ENCODE data around the gene BBIP1. TPM values are rescaled to one million over a fixed set of nuclear protein-coding genes. Genes with fewer than 3 reads are reported as not detected.

The BBIP1 gene
- total and polyA plus RNA-seq, 2 experiments from 2014 or later = 14.8 to 56.5 TPM

DNA sequence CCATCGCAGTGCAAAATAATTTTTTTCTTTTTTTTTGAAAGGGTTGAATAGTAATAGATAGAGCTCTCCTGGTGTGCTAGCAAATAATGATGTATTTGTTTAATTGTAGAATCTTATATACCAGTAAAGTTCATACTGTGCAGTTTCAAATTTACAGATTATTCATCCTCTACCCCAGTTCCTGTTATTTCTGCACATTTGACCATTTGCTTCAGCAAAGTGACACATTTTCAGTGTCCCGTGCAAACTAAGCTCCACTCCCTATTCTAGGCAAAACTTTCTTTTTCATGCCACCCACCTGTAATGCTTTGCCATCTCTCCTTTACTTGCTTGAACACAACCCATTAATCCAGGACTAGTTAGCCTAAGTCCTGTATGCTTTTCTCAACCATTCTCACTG lies 43.5 kb upstream of the BBIP1 start:
- no peak overlapping the region for H2AFZ ChIP-seq
- H3K4me1 Mint-ChIP-seq = peaks cover 4% of the 10 kb centered on the region
- H3K9me3 Mint-ChIP-seq = no peaks in the 10 kb centered on the region
- peaks cover 98% of the 10 kb centered on the region for H3K79me2 ChIP-seq (replicated peaks; ENCODE audit: insufficient read depth)
- ATAC-seq (no peak), DNase-seq (ENCODE audit: low spot score) (no peak)
- H3K36me3 ChIP-seq (ENCODE audit: insufficient read depth) = no peaks in the 10 kb centered on the region
- H3K4me3 ChIP-seq = no peak overlapping the region
- H3K27me3 ChIP-seq (ENCODE audit: insufficient read depth) = no peaks in the 10 kb centered on the region
- TF ChIP-seq, protein P1, sequence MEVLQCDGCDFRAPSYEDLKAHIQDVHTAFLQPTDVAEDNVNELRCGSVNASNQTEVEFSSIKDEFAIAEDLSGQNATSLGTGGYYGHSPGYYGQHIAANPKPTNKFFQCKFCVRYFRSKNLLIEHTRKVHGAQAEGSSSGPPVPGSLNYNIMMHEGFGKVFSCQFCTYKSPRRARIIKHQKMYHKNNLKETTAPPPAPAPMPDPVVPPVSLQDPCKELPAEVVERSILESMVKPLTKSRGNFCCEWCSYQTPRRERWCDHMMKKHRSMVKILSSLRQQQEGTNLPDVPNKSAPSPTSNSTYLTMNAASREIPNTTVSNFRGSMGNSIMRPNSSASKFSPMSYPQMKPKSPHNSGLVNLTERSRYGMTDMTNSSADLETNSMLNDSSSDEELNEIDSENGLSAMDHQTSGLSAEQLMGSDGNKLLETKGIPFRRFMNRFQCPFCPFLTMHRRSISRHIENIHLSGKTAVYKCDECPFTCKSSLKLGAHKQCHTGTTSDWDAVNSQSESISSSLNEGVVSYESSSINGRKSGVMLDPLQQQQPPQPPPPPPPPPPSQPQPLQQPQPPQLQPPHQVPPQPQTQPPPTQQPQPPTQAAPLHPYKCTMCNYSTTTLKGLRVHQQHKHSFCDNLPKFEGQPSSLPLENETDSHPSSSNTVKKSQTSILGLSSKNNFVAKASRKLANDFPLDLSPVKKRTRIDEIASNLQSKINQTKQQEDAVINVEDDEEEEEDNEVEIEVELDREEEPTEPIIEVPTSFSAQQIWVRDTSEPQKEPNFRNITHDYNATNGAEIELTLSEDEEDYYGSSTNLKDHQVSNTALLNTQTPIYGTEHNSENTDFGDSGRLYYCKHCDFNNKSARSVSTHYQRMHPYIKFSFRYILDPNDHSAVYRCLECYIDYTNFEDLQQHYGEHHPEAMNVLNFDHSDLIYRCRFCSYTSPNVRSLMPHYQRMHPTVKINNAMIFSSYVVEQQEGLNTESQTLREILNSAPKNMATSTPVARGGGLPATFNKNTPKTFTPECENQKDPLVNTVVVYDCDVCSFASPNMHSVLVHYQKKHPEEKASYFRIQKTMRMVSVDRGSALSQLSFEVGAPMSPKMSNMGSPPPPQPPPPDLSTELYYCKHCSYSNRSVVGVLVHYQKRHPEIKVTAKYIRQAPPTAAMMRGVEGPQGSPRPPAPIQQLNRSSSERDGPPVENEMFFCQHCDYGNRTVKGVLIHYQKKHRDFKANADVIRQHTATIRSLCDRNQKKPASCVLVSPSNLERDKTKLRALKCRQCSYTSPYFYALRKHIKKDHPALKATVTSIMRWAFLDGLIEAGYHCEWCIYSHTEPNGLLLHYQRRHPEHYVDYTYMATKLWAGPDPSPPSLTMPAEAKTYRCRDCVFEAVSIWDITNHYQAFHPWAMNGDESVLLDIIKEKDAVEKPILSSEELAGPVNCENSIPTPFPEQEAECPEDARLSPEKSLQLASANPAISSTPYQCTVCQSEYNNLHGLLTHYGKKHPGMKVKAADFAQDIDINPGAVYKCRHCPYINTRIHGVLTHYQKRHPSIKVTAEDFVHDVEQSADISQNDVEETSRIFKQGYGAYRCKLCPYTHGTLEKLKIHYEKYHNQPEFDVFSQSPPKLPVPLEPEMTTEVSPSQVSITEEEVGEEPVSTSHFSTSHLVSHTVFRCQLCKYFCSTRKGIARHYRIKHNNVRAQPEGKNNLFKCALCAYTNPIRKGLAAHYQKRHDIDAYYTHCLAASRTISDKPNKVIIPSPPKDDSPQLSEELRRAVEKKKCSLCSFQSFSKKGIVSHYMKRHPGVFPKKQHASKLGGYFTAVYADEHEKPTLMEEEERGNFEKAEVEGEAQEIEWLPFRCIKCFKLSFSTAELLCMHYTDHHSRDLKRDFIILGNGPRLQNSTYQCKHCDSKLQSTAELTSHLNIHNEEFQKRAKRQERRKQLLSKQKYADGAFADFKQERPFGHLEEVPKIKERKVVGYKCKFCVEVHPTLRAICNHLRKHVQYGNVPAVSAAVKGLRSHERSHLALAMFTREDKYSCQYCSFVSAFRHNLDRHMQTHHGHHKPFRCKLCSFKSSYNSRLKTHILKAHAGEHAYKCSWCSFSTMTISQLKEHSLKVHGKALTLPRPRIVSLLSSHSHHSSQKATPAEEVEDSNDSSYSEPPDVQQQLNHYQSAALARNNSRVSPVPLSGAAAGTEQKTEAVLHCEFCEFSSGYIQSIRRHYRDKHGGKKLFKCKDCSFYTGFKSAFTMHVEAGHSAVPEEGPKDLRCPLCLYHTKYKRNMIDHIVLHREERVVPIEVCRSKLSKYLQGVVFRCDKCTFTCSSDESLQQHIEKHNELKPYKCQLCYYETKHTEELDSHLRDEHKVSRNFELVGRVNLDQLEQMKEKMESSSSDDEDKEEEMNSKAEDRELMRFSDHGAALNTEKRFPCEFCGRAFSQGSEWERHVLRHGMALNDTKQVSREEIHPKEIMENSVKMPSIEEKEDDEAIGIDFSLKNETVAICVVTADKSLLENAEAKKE (CRISPR knock-in tag; IDR thresholded peaks at IDR 0.05) = no peak
- TF ChIP-seq STAT1 (IDR thresholded peaks at IDR 0.05; ENCODE audit: unreplicated experiment) (no peak), ZNF114 (CRISPR knock-in tag; IDR thresholded peaks at IDR 0.05) (no peak)
- no peak overlapping the region for H3K27ac ChIP-seq (ENCODE audit: low read depth)
- H3K9me2 ChIP-seq (ENCODE audit: insufficient read depth) = no peaks in the 10 kb centered on the region
- no peaks in the 10 kb centered on the region for H3F3A ChIP-seq (replicated peaks; ENCODE audit: low read depth)
- no peak overlapping the region for H3K4me2 ChIP-seq
- no peak overlapping the region for H3K4me3 Mint-ChIP-seq
- H3K4me1 ChIP-seq (ENCODE audit: insufficient read depth) = no peaks in the 10 kb centered on the region
- peaks cover 17% of the 10 kb centered on the region; the same call in 1 of the 2 replicates for H4K20me1 ChIP-seq (replicated peaks; ENCODE audit: insufficient read depth)
- no peaks in the 10 kb centered on the region for H3K36me3 Mint-ChIP-seq (ENCODE audit: low read depth)
- H3K27ac Mint-ChIP-seq = no peak overlapping the region
- peaks cover 2% of the 10 kb centered on the region for H3K27me3 Mint-ChIP-seq (ENCODE audit: insufficient read depth, low read depth, poor library complexity)

DNA sequence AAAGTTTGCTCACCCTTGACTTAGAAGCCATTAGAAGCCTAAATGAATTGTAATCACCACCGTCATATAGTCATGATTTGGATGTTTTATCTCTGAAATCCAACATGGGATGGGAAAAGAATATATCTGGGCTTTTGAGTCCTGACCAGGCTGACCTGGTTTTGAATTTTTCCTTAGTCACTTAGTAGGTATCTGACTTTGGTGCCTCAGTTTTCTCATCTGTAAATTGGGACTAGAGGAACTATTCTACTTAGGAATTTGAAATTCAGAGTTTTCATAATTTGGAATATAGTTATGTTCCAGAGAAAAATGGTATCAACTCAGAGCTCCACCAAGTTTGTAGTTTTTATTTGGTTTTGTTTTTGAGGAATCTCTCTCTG lies 41.3 kb upstream of the BBIP1 start:
- no peak overlapping the region for H3K4me3 Mint-ChIP-seq
- Histone ChIP-seq H3K9me2 (ENCODE audit: insufficient read depth) (no peaks in the 10 kb centered on the region), H4K20me1 (replicated peaks; ENCODE audit: insufficient read depth) (peaks cover 19% of the 10 kb centered on the region), H3K4me2 (no peak overlapping the region), H3F3A (replicated peaks; ENCODE audit: low read depth) (no peaks in the 10 kb centered on the region), H3K27me3 (ENCODE audit: insufficient read depth) (no peaks in the 10 kb centered on the region), H3K79me2 (replicated peaks; ENCODE audit: insufficient read depth) (peaks cover 98% of the 10 kb centered on the region), H3K27ac (ENCODE audit: low read depth) (no peak overlapping the region), H2AFZ (no peak overlapping the region), H3K4me1 (ENCODE audit: insufficient read depth) (no peaks in the 10 kb centered on the region), H3K4me3 (no peak overlapping the region), H3K36me3 (ENCODE audit: insufficient read depth) (no peaks in the 10 kb centered on the region)
- no peak for ATAC-seq
- H3K27ac Mint-ChIP-seq = no peak overlapping the region
- peaks cover 2% of the 10 kb centered on the region for H3K27me3 Mint-ChIP-seq (ENCODE audit: insufficient read depth, low read depth, poor library complexity)
- peaks cover 4% of the 10 kb centered on the region for H3K4me1 Mint-ChIP-seq
- no peaks in the 10 kb centered on the region for H3K36me3 Mint-ChIP-seq (ENCODE audit: low read depth)
- H3K9me3 Mint-ChIP-seq = no peaks in the 10 kb centered on the region
- DNase-seq (ENCODE audit: low spot score) = no peak
- TF ChIP-seq, protein P1 (CRISPR knock-in tag; IDR thresholded peaks at IDR 0.05) = no peak

Measured in GM23338 (cell line).